SK-N-SH (cell line): ENCODE measurements around the gene MORN5. TPM values are rescaled to one million over a fixed set of nuclear protein-coding genes. Genes with fewer than 3 reads are reported as not detected.

Experiments
- CTCF ChIA-PET: fragments of 300-600, 350-600 bp; formaldehyde crosslinking; extraction: SDS; loops from one replicate; lab custom pipeline; 2021; lab: Yijun Ruan, JAX
- POLR2A ChIA-PET: fragments of 350-600 bp; sonication (Branson Sonifier 250); formaldehyde crosslinking; extraction: SDS; loops from one replicate; lab custom pipeline; 2020; ENCODE audit warnings: antibody characterized with exemption, inconsistent platforms; lab: Yijun Ruan, JAX
- DNase-seq: peaks from one replicate; pipeline ENCODE4 v3.0.0; 2012
- H2AFZ ChIP-seq: fragments of 200-600 bp; sonication (generic); 2 replicates; pipeline ENCODE4 v1.8.1; 2016; ENCODE audit warnings: antibody characterized with exemption, mild to moderate bottlenecking, low read depth
- H3F3A ChIP-seq: fragments of 200-600 bp; sonication (generic); replicated peaks from 2 replicates; pipeline ENCODE3; 2016; ENCODE audit warnings: antibody characterized with exemption, mild to moderate bottlenecking; ENCODE audit not compliant: insufficient read depth
- H3K27ac ChIP-seq, 2 experiments: fragments of 200-500 bp in 1 of 2; fragments of 200-600 bp in 1 of 2; sonication (Bioruptor generic) in 1 of 2; sonication (generic), shearing (Covaris generic) in 1 of 2; 2 replicates each; pipeline versions ENCODE4 v1.5.1 to v1.6.1; 2014 to 2016; ENCODE audit warnings: low read depth in 2 of 2, inconsistent platforms in 1 of 2, low read length in 1 of 2, mild to moderate bottlenecking in 1 of 2, mixed read lengths in 1 of 2
- H3K27me3 ChIP-seq: fragments of 200-600 bp; sonication (generic), shearing (Covaris generic); 2 replicates; pipeline ENCODE4 v1.6.1; 2016; ENCODE audit warnings: mixed run types; ENCODE audit not compliant: insufficient read depth
- H3K36me3 ChIP-seq, 2 experiments: fragments of 200-500 bp in 1 of 2; fragments of 200-600 bp in 1 of 2; sonication (Bioruptor generic) in 1 of 2; sonication (generic) in 1 of 2; replicated peaks in 1 of 2; 2 replicates each; pipeline versions ENCODE3 to v1.5.1; 2014 to 2016; ENCODE audit warnings: low read length in 1 of 2, mild to moderate bottlenecking in 1 of 2; ENCODE audit not compliant: insufficient read depth in 2 of 2, control insufficient read depth in 1 of 2
- H3K4me1 ChIP-seq, 2 experiments: fragments of 200-500 bp in 1 of 2; fragments of 200-600 bp in 1 of 2; sonication (Bioruptor generic) in 1 of 2; sonication (generic), shearing (Covaris generic) in 1 of 2; 2 replicates each; pipeline versions ENCODE4 v1.5.1 to v1.6.1; 2014 to 2016; ENCODE audit warnings: low read depth in 1 of 2, low read length in 1 of 2, mixed run types in 1 of 2; ENCODE audit not compliant: insufficient read depth in 2 of 2, control insufficient read depth in 1 of 2
- H3K4me2 ChIP-seq: fragments of 200-600 bp; sonication (generic), shearing (Covaris generic); 2 replicates; pipeline ENCODE4 v1.6.1; 2017; ENCODE audit warnings: mixed run types
- H3K4me3 ChIP-seq, 2 experiments: fragments of 200-500 bp in 1 of 2; fragments of 200-600 bp in 1 of 2; sonication (Bioruptor generic) in 1 of 2; sonication (generic), shearing (Covaris generic) in 1 of 2; 2 replicates each; pipeline versions ENCODE4 v1.5.1 to v1.8.1; 2014 to 2016; ENCODE audit warnings: low read depth in 2 of 2, inconsistent platforms in 1 of 2, low read length in 1 of 2, mild to moderate bottlenecking in 1 of 2, mixed read lengths in 1 of 2, moderate library complexity in 1 of 2
- H3K79me2 ChIP-seq: fragments of 200-600 bp; sonication (generic); 2 replicates; pipeline ENCODE4 v1.8.1; 2017; ENCODE audit warnings: mild to moderate bottlenecking; ENCODE audit not compliant: insufficient read depth
- H3K9ac ChIP-seq: fragments of 200-600 bp; sonication (generic); 2 replicates; pipeline ENCODE4 v1.6.1; 2017; ENCODE audit warnings: mixed run types
- H3K9me2 ChIP-seq: fragments of 200-600 bp; sonication (generic); 2 replicates; pipeline ENCODE4 v1.6.1; 2017; ENCODE audit warnings: mixed run types
- H3K9me3 ChIP-seq: fragments of 200-600 bp; sonication (generic); 2 replicates; pipeline ENCODE4 v1.6.1; 2017; ENCODE audit warnings: mixed run types, mild to moderate bottlenecking, moderate library complexity
- H4K20me1 ChIP-seq: fragments of 200-600 bp; sonication (generic); 2 replicates; pipeline ENCODE4 v1.6.1; 2017; ENCODE audit warnings: mild to moderate bottlenecking, mixed run types; ENCODE audit not compliant: insufficient read depth
- CHD2 ChIP-seq: fragments of 150-350 bp; IDR thresholded peaks from 2 replicates; pipeline ENCODE4 v1.6.1; 2018; ENCODE audit warnings: low read length; ENCODE audit not compliant: partially characterized antibody
- EZH2phosphoT487 ChIP-seq: fragments of 200-600 bp; sonication (generic); IDR thresholded peaks from 2 replicates; pipeline ENCODE4 v1.6.1; 2017; ENCODE audit warnings: low read depth, mixed run types, mild to moderate bottlenecking, antibody characterized with exemption, moderate library complexity, borderline replicate concordance
- POLR2AphosphoS5 ChIP-seq: IDR thresholded peaks from 2 replicates; pipeline ENCODE4 v1.6.1; 2012; ENCODE audit warnings: low read depth, low read length
- RFX5 ChIP-seq: IDR thresholded peaks from 2 replicates; pipeline ENCODE4 v1.6.1; 2012; ENCODE audit warnings: mild to moderate bottlenecking, improper control_type of control experiment, low read length
- SIN3A ChIP-seq: IDR thresholded peaks from 2 replicates; pipeline ENCODE4 v1.6.1; 2012; ENCODE audit warnings: low read depth, mild to moderate bottlenecking, low read length, moderate library complexity, borderline replicate concordance
- TAF1 ChIP-seq: IDR thresholded peaks from 2 replicates; pipeline ENCODE4 v1.6.1; 2012; ENCODE audit warnings: low read depth, mild to moderate bottlenecking, low read length, moderate library complexity, borderline replicate concordance
- WGBS: methylation state at CpG from one replicate; pipeline ENCODE4 v1.1.6; 2017; ENCODE audit warnings: low lambda C conversion rate; 5-methylcytosine and 5-hydroxymethylcytosine counted together
- polyA plus RNA-seq, 3 experiments: library from polyadenylated mRNA; depleted of rRNA; stranded (reverse); fragments of >200 nt; gene quantifications; 2 replicates each; pipeline ENCODE4 v1.2.3, GENCODE V29; 2012
- TF ChIP-seq, protein P1 (sequence below): IDR thresholded peaks from 2 replicates; pipeline ENCODE4 v1.4.0; 2012; ENCODE audit warnings: low read depth, borderline replicate concordance
- TF ChIP-seq, protein P2 (sequence below): IDR thresholded peaks from 2 replicates; pipeline ENCODE4; 2012
- TF ChIP-seq, protein P3 (sequence below): IDR thresholded peaks from 2 replicates; pipeline ENCODE4 v1.4.0; 2012; ENCODE audit warnings: low read depth, borderline replicate concordance
- TF ChIP-seq, protein P4 (sequence below): IDR thresholded peaks from 2 replicates; pipeline ENCODE4 v1.6.1; 2012; ENCODE audit warnings: mild to moderate bottlenecking, low read depth, low read length, moderate library complexity
- TF ChIP-seq, protein P5 (sequence below): fragments of 200-600 bp; sonication (generic); IDR thresholded peaks from 2 replicates; pipeline ENCODE4 v1.6.1; 2017; ENCODE audit warnings: antibody characterized with exemption, mild to moderate bottlenecking, moderate library complexity

Gene MORN5
- polyA plus RNA-seq, 1 of the 3 experiments (the other 2 are of a cell fraction): not detected

DNA sequence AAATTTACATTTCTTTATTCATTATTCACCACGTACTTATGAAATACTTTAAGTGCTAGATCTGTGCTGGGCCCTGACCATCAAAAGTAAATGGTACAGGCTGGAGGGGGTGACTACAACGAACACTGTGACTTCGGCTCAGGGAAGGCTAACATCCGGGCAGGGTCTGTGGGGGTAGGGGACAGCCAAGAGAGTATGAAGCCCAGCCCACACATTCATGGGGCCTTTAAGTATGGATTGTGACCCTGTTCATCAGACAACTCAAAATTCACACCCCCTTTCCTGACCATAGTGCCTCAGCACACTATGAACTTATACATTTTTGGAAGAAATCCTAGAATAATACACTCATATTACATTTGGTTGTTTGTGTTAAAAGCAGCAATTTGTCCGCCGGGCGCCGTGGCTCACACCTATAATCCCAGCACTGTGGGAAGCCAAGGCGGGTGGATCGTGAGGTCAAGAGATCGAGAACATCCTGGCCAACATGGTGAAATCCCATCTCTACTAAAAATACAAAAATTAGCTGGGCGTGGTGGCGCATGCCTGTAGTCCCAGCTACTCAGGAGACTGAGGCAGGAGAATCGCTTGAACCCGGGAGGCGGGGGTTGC, 33.3 kb downstream of the MORN5 start:
- no peak overlapping the region for H3K4me2 ChIP-seq
- no peak overlapping the region for H3K9ac ChIP-seq
- peaks cover 4% of the 10 kb centered on the region; the same call in 1 of the 2 replicates for H3K27me3 ChIP-seq
- H3K4me3 ChIP-seq: no peak overlapping the region
- no peaks in the 10 kb centered on the region for H3K9me3 ChIP-seq
- no peaks in the 10 kb centered on the region for H3K9me2 ChIP-seq
- no peaks in the 10 kb centered on the region for H3F3A ChIP-seq
- no peaks in the 10 kb centered on the region for H4K20me1 ChIP-seq
- H2AFZ ChIP-seq: no peak overlapping the region
- TF ChIP-seq, protein P1, sequence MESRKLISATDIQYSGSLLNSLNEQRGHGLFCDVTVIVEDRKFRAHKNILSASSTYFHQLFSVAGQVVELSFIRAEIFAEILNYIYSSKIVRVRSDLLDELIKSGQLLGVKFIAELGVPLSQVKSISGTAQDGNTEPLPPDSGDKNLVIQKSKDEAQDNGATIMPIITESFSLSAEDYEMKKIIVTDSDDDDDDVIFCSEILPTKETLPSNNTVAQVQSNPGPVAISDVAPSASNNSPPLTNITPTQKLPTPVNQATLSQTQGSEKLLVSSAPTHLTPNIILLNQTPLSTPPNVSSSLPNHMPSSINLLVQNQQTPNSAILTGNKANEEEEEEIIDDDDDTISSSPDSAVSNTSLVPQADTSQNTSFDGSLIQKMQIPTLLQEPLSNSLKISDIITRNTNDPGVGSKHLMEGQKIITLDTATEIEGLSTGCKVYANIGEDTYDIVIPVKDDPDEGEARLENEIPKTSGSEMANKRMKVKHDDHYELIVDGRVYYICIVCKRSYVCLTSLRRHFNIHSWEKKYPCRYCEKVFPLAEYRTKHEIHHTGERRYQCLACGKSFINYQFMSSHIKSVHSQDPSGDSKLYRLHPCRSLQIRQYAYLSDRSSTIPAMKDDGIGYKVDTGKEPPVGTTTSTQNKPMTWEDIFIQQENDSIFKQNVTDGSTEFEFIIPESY: no peak
- TF ChIP-seq SIN3A (no peak), POLR2AphosphoS5 (no peak), TAF1 (no peak), RFX5 (no peak), EZH2phosphoT487 (no peak), CHD2 (no peak)
- TF ChIP-seq, protein P2, sequence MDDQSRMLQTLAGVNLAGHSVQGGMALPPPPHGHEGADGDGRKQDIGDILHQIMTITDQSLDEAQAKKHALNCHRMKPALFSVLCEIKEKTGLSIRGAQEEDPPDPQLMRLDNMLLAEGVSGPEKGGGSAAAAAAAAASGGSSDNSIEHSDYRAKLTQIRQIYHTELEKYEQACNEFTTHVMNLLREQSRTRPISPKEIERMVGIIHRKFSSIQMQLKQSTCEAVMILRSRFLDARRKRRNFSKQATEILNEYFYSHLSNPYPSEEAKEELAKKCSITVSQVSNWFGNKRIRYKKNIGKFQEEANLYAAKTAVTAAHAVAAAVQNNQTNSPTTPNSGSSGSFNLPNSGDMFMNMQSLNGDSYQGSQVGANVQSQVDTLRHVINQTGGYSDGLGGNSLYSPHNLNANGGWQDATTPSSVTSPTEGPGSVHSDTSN: no peak
- TF ChIP-seq, protein P3, sequence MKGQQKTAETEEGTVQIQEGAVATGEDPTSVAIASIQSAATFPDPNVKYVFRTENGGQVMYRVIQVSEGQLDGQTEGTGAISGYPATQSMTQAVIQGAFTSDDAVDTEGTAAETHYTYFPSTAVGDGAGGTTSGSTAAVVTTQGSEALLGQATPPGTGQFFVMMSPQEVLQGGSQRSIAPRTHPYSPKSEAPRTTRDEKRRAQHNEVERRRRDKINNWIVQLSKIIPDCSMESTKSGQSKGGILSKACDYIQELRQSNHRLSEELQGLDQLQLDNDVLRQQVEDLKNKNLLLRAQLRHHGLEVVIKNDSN: no peak
- TF ChIP-seq, protein P4, sequence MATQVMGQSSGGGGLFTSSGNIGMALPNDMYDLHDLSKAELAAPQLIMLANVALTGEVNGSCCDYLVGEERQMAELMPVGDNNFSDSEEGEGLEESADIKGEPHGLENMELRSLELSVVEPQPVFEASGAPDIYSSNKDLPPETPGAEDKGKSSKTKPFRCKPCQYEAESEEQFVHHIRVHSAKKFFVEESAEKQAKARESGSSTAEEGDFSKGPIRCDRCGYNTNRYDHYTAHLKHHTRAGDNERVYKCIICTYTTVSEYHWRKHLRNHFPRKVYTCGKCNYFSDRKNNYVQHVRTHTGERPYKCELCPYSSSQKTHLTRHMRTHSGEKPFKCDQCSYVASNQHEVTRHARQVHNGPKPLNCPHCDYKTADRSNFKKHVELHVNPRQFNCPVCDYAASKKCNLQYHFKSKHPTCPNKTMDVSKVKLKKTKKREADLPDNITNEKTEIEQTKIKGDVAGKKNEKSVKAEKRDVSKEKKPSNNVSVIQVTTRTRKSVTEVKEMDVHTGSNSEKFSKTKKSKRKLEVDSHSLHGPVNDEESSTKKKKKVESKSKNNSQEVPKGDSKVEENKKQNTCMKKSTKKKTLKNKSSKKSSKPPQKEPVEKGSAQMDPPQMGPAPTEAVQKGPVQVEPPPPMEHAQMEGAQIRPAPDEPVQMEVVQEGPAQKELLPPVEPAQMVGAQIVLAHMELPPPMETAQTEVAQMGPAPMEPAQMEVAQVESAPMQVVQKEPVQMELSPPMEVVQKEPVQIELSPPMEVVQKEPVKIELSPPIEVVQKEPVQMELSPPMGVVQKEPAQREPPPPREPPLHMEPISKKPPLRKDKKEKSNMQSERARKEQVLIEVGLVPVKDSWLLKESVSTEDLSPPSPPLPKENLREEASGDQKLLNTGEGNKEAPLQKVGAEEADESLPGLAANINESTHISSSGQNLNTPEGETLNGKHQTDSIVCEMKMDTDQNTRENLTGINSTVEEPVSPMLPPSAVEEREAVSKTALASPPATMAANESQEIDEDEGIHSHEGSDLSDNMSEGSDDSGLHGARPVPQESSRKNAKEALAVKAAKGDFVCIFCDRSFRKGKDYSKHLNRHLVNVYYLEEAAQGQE: no peak
- TF ChIP-seq, protein P5, sequence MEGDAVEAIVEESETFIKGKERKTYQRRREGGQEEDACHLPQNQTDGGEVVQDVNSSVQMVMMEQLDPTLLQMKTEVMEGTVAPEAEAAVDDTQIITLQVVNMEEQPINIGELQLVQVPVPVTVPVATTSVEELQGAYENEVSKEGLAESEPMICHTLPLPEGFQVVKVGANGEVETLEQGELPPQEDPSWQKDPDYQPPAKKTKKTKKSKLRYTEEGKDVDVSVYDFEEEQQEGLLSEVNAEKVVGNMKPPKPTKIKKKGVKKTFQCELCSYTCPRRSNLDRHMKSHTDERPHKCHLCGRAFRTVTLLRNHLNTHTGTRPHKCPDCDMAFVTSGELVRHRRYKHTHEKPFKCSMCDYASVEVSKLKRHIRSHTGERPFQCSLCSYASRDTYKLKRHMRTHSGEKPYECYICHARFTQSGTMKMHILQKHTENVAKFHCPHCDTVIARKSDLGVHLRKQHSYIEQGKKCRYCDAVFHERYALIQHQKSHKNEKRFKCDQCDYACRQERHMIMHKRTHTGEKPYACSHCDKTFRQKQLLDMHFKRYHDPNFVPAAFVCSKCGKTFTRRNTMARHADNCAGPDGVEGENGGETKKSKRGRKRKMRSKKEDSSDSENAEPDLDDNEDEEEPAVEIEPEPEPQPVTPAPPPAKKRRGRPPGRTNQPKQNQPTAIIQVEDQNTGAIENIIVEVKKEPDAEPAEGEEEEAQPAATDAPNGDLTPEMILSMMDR: no peak
- DNase-seq: no peak
- ChIA-PET CTCF (no interaction called here), POLR2A (no interaction called here)
- H3K36me3 ChIP-seq: no peaks in the 10 kb centered on the region
- no peak overlapping the region for H3K27ac ChIP-seq
- no peaks in the 10 kb centered on the region for H3K79me2 ChIP-seq
- 88% methylated on average over 16 of the region's 16 CpGs for whole genome bisulfite sequencing
- H3K4me1 ChIP-seq: no peaks in the 10 kb centered on the region; a peak in 1 of 4 replicates
